ENCODE results near the gene MYO18A.

MYO18A gene

DNA sequence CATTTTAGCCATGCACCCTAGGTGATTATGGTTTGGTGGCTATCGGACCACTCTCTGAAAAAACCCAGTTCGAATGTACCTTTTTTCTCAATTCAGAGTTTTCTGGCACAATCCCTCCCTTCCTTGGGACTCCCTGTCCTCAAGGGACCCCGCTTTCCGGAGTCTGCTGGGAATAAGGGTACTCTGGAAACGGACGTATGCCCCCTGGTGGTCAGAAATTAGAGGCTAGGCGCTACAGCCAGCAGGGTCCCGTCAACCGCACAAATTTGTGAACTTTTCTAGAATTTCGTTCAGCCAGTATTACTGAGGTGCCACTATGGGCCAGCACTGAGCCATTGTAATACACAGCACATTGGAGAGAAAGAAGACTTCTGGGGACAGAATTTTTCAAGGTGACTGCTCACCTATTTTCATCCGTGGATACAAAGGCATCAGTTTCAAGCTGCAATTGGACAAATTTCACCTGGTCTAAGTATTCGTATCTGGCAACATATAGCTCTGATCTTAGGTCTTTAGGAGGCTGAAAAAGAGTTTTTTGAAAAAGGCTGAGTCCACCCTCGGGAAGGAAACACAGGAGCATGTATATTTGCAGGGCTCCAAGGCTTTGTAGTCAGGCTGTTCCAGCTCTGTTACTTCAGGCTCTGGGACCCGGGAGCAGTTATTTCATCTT lies 39.3 kb upstream of the MYO18A start:
- Histone ChIP-seq H3K27ac (ENCODE audit: low read length) (no peak overlapping the region), H2AFZ (ENCODE audit: low read depth, low read length) (no peak overlapping the region), H3K4me2 (ENCODE audit: insufficient read depth, low read length) (no peak overlapping the region), H3K27me3 (ENCODE audit: insufficient read depth, low read length, poor library complexity) (no peaks in the 10 kb centered on the region), H3K9me3 (ENCODE audit: insufficient read depth, low read length, severe bottlenecking) (no peaks in the 10 kb centered on the region), H3K36me3 (ENCODE audit: insufficient read depth, low read length) (no peaks in the 10 kb centered on the region), H3K79me2 (ENCODE audit: insufficient read depth, low read length) (no peaks in the 10 kb centered on the region), H3K4me1 (ENCODE audit: insufficient read depth, low read length) (no peaks in the 10 kb centered on the region), H4K20me1 (ENCODE audit: insufficient read depth, low read length) (no peaks in the 10 kb centered on the region), H3K9ac (ENCODE audit: low read depth, low read length) (no peak overlapping the region), H3K4me3 (ENCODE audit: low read depth in 1 of 2, low read length in 2 of 2) (no peak overlapping the region)
- ATAC-seq (ENCODE audit: insufficient read depth, low read depth) (peak; percentile 96), DNase-seq (peak; percentile 72)
- TF ChIP-seq EZH2 (IDR thresholded peaks at IDR 0.05; ENCODE audit: borderline replicate concordance, low read depth, low read length, severe bottlenecking), result no peak
- TF ChIP-seq CTCF (IDR thresholded peaks at IDR 0.05; ENCODE audit: borderline replicate concordance, extremely low read depth, low read length, poor library complexity, severe bottlenecking), result peak; percentile 91

GRCh38 chr17:29216856-29217255 lies 36.7 kb upstream of the MYO18A start:
- no peaks in the 10 kb centered on the region for H3K36me3 ChIP-seq (ENCODE audit: insufficient read depth, low read length)
- H3K9me3 ChIP-seq (ENCODE audit: insufficient read depth, low read length, severe bottlenecking), result no peaks in the 10 kb centered on the region
- no peak overlapping the region for H3K4me2 ChIP-seq (ENCODE audit: insufficient read depth, low read length)
- TF ChIP-seq EZH2 (IDR thresholded peaks at IDR 0.05; ENCODE audit: borderline replicate concordance, low read depth, low read length, severe bottlenecking), result no peak
- no peak for TF ChIP-seq CTCF (IDR thresholded peaks at IDR 0.05; ENCODE audit: borderline replicate concordance, extremely low read depth, low read length, poor library complexity, severe bottlenecking)
- H3K27ac ChIP-seq (ENCODE audit: low read length), result no peak overlapping the region
- H3K27me3 ChIP-seq (ENCODE audit: insufficient read depth, low read length, poor library complexity), result no peaks in the 10 kb centered on the region
- H3K4me1 ChIP-seq (ENCODE audit: insufficient read depth, low read length), result no peaks in the 10 kb centered on the region
- H3K9ac ChIP-seq (ENCODE audit: low read depth, low read length), result no peak overlapping the region
- no peak for ATAC-seq (ENCODE audit: insufficient read depth, low read depth)
- no peaks in the 10 kb centered on the region for H3K79me2 ChIP-seq (ENCODE audit: insufficient read depth, low read length)
- H2AFZ ChIP-seq (ENCODE audit: low read depth, low read length), result no peak overlapping the region
- DNase-seq, result no peak
- H4K20me1 ChIP-seq (ENCODE audit: insufficient read depth, low read length), result no peaks in the 10 kb centered on the region
- no peak overlapping the region for H3K4me3 ChIP-seq (ENCODE audit: low read depth in 1 of 2, low read length in 2 of 2)

DNA sequence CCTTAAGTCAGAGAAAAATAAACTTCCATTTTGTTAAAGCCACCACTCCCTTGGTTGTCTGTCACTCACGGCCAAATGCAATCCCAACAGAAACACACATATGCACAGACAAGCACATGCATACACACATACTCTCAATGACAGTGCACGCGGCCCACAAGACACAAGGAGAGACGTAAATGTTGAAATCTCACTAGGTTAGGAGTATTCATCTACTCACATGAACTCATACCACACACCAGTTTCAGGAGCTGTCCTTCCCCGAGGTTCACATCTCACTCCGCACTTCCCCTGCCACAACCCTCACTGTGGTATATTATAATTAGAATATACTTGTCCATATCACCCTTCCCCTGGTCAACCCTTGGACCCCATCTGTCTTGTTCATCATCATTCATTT lies 36.0 kb upstream of the MYO18A start:
- Histone ChIP-seq H4K20me1 (ENCODE audit: insufficient read depth, low read length) (no peaks in the 10 kb centered on the region), H3K4me1 (ENCODE audit: insufficient read depth, low read length) (no peaks in the 10 kb centered on the region), H3K27ac (ENCODE audit: low read length) (no peak overlapping the region), H3K9ac (ENCODE audit: low read depth, low read length) (no peak overlapping the region), H2AFZ (ENCODE audit: low read depth, low read length) (no peak overlapping the region), H3K27me3 (ENCODE audit: insufficient read depth, low read length, poor library complexity) (no peaks in the 10 kb centered on the region), H3K4me3 (ENCODE audit: low read depth in 1 of 2, low read length in 2 of 2) (no peak overlapping the region), H3K79me2 (ENCODE audit: insufficient read depth, low read length) (no peaks in the 10 kb centered on the region), H3K4me2 (ENCODE audit: insufficient read depth, low read length) (no peak overlapping the region), H3K36me3 (ENCODE audit: insufficient read depth, low read length) (no peaks in the 10 kb centered on the region), H3K9me3 (ENCODE audit: insufficient read depth, low read length, severe bottlenecking) (no peaks in the 10 kb centered on the region)
- no peak for TF ChIP-seq EZH2 (IDR thresholded peaks at IDR 0.05; ENCODE audit: borderline replicate concordance, low read depth, low read length, severe bottlenecking)
- no peak for TF ChIP-seq CTCF (IDR thresholded peaks at IDR 0.05; ENCODE audit: borderline replicate concordance, extremely low read depth, low read length, poor library complexity, severe bottlenecking)
- DNase-seq (no peak), ATAC-seq (ENCODE audit: insufficient read depth, low read depth) (no peak)

All from DND-41 (cell line).